Ureter (tissue), 1 donor: ENCODE results near the gene FOXF1. TPM values are rescaled to one million over a fixed set of nuclear protein-coding genes. Genes with fewer than 3 reads are reported as not detected.

Experiments
- DNase-seq: peaks from one replicate; pipeline ENCODE4 v3.0.0-alpha.2; 2020; ENCODE audit warnings: low spot score
- total RNA-seq: library from RNA; stranded (reverse); gene quantifications from one replicate; pipeline ENCODE4 v1.2.4, GENCODE V29; 2023
- donor health status: DM: yes; HTN: yes; CAD: no.

The FOXF1 gene
- total RNA-seq, 1 donor from 2014 or later, result 31.7 TPM

DNA sequence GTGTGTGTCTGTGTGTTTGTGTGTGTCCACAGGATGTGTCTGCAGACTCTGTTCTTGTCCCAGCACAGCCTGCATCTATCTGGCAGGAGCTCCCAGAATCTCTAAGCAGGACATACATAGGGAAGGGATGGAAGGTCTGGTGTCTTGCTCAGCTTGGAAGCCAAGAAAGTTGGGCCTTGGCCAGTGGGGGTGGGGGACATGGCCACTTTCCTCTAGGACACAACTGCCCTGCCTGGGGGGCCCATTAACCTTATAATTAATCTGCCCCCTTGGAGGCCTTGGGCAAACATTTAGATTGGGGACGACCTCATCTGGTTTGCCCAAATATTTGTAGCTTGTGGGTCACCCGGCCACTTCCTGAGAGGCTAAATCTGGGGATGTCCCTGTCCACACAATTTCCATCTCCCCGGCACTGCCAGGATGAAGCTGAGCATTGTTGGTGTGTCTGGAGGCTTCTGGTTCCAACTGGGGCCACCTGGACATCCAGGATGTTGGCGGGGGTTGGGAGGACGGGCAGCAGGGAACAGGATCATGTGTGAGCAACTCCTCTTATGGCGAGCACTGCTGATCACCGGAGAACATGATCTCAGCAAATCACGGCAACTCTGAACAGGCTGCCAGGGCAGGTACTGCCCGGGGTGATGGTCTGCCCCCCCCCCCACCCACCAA is 17.2 kb upstream of the FOXF1 start:
- no peak for DNase-seq

DNA sequence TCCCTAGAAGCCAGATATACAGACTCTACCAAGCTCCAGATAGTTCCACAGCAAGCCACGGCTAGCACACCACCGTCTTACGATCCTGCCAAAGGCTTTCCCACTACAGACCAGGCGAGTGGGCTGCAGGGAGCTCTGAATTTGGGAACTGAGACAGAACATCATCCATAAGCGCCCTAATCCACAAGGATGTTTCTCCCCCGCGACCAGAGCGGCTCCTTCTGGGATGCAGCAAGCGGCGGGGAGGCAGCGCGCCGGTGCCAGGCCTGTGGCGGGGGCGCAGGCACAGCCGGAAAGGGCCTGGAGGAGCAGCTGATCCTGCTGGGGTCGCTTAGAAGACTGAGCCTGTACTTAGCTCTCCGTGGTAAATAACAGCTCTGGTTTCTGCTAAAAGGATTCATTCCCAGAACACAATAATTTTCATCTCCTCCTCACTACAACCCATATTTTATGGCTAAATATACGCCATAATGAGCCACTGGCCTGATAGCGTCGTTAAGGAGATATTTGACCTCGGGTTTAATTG is 16.2 kb upstream of the FOXF1 start:
- DNase-seq, result no peak

DNA sequence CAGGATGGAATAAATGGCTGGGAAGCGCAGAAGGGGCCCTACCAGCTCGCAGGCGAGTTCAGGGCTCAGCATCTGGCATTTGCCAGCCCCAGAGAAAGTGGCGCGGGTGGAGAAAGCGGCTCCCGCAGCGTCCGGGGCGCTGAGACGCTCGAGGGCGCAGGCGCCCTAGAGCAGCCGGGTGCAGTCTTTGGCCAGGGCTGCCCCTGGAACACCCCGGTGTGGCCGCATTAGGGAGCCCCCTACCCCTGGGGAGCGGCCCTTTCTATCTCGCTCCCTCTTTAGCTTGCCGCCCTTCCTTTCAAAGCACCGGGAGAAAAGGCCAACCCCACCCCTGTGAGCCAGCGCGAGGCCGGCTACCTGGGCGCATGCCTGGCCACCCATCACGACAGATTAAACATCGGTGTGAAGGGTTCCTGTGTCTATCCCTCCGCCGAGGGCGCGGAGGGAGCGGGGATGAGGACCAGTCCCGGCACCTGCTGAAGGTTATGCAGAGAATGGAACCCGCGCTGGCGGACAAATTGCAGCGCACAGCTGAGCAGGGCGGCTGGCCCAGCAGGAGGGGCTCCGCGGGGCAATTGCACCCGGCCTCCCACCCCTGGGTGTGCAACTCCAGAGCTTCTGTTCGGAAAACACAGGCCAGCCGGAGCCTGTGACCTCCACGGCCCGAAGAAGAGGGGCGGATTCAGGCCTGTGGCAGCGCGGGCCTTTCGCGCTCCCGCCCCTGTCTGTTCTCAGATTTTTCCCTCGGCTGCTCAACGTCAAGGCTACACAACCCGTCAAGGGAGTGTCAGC is 15.6 kb upstream of the FOXF1 start:
- DNase-seq, result no peak

DNA sequence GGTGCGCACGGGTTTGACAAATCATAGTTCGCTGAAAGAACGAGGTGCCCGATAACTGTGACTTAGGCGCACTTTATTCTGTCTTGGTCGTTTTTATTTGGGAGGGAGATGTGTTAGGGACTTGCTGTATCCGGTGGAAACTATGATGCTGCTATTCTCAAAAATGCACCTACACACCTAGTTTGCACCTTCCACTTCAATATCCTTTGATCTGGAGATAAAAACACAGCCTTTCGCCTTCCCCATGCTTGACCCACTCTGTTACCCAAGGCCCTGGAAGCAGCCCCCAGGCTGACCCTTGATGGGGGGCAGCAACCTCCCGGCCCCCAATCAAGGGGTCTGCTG is 15.0 kb upstream of the FOXF1 start:
- no peak for DNase-seq

DNA sequence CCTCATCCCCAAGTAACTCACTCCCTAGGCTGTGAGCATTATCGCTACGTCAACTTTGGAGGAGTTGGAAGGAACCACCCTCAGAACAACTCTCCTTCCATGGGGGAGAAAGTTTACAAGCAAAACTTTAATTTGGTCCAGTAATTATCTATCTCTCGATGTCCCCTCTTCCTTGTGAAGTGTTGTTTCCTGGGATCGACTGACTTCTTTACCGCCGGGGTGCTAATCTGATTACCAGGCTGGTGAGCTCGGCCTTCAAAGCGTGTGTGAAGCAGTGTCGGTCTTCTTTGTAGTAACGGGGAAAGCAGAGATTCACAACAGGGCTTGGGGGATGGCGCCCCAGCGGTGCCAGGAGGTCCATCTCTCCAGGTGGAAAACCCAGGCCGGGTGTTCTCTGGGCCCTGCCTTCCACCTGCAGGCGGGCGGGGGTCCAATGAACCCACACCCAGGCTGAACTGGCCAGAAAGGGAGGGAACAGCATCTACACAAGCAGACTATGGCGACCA is 14.5 kb upstream of the FOXF1 start:
- no peak for DNase-seq

DNA sequence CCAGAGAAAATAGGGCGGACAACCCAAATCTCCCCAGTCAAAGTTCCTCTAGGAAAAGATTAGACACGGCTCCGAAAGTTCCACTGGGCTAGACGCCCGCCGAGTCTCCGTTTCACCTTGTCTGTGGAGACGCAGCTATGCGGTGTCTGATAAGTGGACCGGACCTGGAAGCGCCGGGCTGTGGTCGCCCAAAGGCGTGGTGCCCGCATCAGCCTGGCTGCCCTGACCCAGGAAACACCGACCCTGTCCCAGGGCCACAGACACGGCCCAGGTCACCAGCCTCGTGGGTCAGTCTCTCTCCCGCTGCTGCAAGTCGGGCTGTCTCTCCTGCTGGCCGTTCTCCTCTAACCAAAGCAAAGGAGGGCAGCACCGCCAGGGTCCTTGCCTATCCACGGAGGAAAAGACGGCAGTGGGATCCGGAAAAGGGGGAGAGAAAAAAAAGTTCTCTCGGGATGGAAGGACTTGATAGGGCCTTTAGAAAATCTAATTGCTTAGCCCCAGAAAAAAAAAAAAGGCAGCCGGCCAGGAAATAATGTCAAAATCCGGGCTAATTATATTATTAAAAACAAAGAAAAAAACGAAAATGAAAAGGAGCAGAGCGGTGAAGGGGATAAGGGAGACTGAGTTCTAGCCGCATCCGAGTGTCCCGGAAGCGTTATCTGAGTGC is 13.9 kb upstream of the FOXF1 start:
- no peak for DNase-seq

DNA sequence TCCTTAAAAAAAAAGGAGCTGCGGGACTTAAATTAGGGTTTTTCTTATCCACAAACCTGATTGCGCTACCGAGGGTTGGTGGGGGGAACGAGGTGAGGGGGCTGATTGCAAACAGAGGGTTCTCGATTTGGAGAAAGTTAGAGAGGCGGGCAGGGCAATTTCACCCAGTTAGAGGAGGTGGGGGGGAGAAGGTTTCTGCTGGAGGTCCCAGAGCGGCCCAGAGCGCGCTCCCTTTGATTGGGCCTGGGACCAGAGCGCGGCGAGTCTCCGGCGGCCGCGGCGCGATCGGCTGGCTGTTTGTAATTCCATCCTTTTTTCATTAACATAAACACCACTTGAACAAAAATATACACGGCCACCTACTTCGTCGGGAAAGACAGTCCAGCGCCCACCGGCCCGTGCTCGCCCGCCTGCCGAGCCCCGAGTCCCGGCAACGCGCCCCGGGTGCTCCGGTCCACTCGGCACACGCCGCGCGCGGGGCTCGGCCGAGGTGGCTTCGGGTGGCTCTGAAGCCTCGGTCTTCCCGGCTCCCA is 13.3 kb upstream of the FOXF1 start:
- DNase-seq, result no peak

DNA sequence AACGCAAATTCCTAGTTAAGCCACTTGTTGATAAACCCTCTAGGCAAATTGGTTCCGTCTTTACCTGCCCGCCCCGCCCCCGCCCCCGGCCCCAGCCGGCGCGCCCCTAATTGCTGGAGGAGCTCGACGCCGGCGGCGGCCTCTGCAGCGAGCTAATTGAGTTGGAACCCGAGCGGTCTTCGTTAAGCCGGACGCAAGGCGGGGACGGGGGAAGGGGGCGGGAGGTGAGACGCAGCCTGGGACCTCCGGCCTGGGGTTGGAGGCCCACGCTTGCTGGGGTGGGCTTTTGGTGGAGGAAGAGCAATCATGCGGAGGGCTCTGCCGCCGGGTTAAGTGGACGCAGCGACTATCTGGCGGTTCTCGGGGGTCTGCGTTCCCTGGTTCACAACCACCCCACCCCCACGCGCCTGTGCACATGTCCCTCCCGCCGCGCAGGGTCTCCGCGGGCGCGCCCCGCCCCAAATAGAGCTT is 12.7 kb upstream of the FOXF1 start:
- DNase-seq, result no peak

DNA sequence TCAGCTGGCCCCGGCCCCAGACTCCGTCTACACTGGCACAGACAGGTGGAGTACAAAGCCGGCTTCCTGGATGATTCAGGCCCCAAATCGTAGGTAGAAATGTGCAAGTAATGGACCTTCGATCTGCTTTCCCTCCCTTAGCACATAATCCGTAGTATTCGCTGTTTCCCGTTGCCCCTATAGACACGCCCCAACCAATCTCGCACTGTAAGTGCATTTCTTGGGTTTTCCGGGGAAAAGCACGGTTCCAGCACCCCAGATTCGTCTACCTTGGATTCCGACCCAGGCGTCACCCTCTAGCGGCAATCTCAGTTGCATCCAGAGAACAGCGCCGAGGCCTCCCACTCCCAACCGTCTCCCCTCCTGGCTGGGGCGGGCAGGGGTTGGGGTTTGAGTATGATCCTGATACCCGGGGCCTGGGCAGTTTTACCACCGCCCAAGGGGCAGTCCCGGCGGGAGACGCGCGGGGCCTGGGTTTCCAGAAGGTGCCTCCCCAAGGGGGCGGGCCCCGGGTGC is 12.1 kb upstream of the FOXF1 start:
- DNase-seq, result no peak

DNA sequence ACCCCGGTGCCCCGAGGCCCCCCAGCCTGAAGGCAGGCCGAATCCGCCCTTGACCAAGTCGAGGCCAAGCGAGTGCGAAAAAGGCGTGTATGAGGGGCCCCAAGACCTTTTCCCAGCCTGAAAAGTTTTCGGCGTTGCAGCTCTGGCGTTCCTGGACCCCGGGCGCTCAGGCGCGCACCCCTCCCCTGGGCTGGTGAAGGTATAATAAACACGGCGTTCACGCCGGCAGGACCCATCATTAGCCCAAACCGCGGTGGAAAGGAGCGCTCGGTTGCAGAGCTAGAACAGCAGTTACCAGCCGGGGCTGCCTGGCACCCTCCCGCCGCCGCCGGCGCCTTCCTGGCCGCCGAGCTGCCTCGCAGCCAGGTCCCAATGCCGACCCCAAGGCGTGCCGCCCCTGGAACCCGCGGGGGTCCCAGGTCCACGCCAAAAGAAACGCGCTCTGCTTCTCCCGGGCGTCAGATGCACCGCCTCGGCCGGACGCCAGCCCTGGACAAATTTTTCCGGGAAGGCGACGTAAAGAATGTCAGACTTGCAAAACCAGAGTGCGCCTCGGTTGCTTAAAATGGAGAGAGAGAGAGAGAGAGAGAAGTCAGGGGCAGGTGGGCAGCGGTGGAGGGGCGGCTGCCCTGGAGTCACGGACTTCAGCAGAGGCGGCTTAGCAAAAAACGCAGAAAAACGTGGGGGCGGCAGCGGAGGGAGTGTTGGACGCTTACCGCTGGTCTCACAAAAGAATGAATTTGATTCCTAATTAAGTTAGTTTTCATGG is 11.5 kb upstream of the FOXF1 start:
- DNase-seq, result no peak

DNA sequence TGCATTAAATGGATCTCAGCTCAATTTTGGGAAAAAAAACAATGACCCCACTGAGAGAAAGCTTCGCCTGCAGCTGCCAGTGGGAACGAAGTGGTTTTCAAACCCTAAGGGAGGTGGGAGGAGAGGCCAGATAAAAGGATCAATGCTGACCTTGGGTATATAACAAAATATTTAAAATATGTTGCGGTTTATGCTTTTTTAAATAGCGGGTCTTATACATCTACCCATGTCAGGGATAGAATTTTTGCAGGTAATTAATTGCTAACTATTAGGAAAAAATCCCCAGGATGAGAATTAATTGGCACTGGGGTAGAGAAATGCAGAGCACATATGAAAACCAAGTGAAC is 10.9 kb upstream of the FOXF1 start:
- no peak for DNase-seq

DNA sequence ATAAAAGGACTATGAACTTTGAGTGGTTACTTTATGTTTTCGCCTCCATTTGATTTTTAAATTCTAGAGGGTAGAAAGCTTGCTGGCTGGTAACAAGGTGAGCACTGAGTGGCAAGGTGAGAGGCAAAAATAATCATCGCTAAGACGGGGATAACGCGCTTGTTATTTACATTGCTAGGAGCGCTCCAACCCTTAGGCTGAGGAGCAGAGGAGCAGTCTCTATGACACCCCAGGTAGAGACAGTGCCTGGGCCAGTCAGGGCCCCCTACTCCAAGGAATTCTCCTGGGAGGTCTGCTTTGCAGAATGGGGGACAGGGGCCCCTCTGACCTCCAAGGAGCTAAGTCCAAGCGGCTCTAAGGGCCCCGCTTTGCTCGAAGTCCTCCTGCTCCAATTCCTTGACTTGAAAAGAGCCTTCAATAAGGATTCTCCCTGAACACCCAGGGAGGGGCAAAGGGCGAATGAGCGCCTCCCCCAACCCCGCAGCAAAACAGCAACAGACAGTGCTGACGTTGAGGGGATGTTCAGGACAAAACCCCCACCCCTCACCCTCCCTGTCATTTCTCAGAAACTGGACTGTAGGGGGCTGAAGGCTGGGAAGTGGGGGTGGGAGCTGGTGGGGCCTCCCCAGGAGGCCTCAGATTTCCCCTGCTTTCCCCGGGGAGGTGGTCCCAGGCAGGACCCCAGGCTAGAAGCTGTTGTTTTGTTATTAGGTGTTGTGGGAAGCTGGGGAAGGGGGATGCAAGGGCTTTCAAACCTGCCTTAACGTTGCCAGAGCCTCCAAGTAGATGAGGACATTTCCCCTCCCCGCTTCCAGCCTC is 10.2 kb upstream of the FOXF1 start:
- no peak for DNase-seq

DNA sequence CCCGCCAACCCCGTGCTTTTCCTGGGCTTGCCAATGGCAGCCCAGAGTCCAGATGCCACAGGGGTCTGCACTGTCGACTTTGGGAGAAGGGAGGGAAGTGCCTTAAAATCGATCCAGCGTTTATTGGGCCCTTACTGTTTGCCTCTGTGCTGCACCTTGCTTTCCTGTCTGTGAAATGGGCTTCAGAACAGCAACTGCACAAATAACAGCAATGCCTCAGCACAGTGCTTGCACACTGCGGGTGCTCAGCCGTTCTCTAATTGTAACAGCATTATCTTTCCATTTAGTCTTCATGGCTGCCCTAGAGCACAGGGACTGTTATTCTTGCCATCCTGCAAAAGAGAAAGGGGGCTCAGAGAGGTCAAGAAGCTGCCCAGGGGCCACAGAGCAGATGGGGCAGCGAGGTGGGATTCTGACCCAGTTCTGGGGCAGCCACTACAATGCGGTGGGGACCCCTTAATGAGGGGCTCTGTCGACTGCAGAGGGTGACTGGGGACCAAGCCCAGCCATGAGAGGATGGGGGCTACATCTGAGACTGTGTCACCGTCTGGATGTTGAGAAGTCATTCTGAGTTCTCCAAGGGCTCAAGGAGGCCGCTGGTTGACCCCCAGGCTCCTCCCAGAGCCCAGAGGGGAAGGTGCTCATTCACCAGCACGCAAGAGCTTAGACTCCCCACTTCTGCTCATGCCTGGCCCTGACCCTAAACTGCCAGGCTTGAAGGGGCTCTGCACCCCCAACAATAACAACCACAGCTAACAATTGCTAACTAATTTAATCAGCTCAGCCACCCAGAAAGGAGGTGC is 9.4 kb upstream of the FOXF1 start:
- DNase-seq, result no peak

DNA sequence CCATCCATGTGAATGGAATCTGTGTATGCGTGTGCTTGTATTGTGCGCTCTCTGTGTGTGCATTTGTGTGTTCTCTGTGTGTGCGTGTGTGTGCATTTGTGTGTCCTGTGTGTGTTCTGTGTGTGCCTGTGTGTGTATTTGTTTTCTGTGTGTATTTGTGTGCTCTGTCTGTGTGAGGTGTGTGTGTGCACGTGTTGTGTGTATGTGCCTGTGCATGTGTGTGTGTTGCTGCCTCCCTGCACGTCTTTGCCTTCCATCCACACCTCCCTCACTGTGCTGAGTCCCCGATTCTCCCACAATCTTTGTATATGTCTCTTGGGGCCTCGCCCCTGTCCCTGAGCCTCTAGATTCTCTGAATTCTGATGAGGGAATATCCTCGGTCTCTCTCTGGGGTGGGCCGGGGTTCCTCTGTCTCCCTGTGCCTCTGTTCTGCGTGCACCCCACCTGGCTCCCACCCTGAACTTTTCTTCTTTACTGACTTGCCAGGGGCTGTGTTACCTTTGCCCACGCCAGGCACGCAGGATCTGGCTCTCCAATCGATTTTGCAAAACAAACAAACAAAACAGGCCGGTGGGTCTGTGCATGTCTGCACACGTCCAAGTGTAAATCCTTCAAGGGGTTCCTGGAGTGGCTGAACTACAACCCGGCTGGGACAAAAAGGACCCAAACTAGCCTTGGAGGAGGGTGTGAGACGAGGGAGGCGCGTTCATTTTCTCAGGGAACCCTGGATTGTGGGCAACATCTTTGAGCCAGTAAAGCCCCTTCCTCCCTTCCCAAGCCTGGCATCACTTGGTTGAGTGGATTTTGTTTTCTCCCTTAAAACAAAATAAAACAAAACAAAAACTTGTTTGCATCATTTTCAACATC is 8.1 kb upstream of the FOXF1 start:
- no peak for DNase-seq

DNA sequence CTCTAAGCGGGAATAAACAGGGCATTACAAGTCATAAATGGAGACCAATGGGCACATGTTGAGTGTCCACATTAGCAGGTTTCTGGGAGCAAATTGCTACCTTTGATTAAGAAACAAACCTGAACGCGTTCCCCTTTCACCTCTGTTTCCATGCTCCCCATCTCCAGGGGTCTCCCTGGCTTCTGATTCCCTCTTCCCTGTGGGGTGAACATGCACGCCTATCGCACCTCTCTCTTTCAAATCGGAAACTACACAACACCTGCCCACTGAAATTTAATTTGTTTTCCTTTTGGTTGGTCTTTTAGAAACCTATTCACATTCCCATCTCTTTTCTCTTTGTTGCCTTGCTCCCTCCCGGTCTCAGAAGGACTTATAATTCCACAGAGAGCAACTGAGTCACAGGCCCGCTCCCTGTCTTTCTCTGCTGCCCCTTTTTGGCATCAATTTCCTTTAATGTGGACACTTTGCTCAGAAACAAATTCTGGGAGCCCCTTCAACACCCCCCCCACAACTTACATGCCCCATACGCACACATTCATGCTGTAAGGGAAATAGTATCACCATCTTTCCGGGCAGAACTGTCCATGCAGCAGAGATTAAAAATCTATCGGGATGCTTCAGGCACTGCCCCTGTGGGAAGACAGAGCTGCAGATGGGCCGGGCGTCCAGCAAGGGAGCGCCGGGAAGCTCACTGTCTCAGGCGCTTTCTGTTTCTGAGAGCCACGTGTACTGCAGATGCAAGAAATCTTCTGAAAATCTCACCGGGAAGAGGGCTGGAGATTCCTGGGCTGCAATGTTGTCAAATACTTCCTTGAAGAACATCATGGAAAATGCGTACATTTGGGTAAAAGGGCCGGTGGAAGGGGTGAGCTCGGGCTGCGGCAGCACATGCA is 7.2 kb upstream of the FOXF1 start:
- DNase-seq, result no peak

DNA sequence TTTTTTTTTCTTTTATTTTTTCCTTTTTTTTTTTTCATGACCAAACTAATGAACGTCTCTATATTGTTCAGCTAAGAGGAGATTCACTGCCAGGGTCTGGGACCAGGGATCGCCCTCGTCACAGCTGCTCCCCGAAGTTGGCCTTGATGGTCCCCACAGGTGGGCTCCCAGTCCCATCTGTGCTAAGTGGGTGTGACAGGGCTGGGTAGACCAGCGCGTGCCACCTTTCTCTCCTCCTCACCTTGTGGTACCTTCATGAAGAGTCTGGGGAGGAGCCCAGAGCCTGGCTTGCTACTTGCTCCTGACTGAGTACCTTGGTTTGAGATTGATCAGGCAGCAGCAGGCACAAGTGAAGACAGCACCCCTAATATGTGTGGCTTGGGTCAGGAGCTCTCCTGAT is 6.5 kb upstream of the FOXF1 start:
- no peak for DNase-seq

DNA sequence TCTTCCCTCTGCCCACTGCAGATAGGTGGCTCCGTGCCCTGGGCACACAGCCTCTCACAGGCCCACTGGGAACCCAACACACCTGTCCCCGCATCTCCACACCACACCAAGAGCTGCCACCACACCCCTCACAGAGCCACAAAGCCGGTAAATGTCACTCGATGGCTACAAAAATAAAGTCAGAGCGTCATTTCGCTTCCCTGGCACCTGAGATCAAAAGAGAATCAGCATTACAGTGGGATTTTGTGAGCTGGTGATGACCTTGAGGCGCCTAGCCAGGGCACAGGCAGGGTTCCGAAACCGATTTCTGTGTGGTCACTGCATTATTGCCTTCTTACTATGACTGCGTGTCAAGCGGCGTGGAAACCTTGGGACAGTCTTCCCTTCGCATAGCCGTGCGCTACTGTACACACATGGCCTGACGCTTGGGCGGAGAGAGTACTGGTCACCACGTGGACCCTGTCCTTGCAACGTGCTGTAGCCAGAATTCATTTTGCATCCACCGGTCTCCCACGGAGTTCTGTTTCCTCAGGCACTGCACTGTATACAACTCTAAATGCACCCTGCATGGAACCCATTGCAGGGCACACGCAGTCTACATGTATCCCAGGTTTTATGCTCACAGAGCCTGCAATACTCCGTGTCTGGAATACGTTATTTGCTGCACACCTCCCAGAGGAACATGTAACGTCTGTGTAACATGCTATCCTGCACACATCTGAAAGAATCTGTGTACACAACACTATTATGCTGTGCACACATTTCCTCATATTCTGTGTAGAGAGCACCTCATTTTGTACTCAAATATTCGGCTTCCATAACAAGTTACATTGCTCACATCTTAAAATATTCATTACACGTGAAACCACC is 5.8 kb upstream of the FOXF1 start:
- no peak for DNase-seq
